DMS79 (cell line): ENCODE results near the gene SNW1.
"Not testable (repeated sequence)": the region's sequence is repeated elsewhere in the genome, so short reads cannot be mapped to it uniquely, and the experiment has no call there.

ENCODE experiments used
- DNase-seq: peaks from one replicate; lab custom pipeline; 2025; lab: John Stamatoyannopoulos, UW

The SNW1 gene

DNA sequence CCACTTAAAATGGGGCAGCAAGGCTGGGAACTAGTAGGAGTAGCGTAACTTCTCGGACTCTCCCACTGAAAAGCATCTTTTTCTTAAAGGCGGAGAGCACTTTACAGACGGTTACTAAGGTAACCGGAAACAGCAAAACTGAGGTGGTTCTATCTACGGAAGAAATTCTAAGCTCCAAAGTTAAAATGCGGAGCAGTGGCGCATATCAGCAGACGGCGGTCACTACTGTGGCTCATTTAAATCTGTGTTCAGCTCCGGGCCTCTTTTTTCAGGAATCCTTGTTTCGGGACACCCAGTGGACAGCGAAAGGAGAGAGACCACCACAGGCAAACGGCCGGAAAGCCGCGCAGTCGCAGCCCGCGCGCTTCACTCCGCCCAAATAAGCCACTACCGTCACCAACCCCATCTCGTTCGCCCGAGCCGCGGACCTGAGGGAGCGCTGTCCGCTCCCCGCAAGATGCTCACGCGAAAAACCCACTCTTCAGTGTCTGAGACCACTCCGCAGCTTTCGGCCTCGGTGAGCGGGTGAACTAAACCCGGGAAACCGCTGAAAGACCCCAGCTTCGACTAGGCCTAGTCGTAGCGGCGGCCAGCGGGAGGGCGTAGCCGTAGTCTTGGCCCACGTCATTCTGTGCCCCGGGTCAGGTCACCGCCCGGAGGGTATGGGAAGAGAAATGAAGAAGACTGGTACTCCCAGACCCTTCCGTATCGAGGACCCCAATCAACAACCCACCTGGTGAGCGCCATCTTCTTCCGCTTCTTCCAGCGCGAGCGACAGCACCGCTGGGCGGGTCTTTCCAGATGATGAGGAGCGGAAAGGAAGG lies at the start of gene SNW1:
Gene SNW1, minus strand, starts transcription at position 776 of the 824 bp plus-strand sequence. Its CDS starts 29 bp downstream, at position 747.
- peak; percentile 99 for DNase-seq

DNA sequence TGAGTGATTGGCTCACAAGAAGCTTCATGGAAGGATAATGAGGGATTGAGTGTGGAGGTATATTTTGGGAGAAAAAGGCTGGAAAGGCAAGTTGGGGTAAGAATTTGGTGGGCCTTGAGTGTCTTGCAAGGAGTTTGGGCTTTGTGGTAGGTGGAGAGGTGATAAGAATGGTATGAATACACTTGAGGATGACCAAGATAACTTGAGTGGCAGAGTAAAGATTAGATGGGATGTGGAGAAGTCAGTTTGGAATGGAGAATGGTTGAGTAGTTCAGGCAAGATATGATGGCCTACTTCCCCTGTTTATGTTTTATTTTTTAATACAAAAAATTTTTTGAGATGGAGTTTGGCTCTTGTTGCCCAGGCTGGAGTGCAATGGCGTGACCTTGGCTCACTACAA lies 48.1 kb upstream of the SNW1 start:
- no peak for DNase-seq

DNA sequence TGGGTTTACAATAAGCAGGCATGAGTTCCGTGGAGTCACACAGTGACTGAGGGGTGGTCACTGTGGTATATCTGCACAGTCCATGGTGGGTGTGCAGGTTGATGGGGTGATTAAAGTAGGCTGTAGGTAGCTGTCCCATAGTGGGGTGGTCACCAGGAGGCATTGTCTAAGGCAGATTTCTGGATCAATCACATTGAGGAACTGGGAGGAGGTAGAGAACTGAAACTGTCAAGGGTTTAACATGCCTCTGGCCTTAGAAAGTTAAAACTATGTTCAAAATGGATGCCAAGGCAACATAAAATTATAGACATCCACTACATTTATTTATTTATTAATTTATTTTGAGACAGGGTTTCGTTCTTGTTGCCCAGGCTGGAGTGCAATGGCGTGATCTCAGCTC lies 47.3 kb upstream of the SNW1 start:
- no peak for DNase-seq

GRCh38 chr14:77805706-77806105 lies 44.8 kb upstream of the SNW1 start:
- no peak for DNase-seq

DNA sequence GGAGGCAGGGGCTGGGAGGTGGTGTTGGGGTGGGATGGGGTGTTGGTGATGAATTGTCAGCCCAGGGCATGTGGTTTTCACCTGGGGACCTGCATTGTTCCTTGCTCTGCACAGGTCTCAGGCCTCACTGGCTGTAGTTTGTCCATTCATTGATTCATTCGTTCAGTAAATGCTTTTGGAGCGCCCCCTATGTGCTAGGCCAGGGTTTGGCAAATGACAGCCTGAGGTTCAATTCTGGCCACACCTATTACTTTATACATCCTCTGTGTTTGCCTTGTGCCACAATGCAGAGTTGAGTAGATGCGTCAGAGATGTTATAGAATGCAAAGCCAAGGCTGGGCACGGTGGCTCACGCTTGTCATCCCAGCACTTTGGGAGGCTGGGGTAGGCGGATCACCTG lies 43.6 kb upstream of the SNW1 start:
- DNase-seq: no peak

- no peak for DNase-seq
Measured at GRCh38 chr14:77800814-77801213, 39.9 kb upstream of the SNW1 start.

DNA sequence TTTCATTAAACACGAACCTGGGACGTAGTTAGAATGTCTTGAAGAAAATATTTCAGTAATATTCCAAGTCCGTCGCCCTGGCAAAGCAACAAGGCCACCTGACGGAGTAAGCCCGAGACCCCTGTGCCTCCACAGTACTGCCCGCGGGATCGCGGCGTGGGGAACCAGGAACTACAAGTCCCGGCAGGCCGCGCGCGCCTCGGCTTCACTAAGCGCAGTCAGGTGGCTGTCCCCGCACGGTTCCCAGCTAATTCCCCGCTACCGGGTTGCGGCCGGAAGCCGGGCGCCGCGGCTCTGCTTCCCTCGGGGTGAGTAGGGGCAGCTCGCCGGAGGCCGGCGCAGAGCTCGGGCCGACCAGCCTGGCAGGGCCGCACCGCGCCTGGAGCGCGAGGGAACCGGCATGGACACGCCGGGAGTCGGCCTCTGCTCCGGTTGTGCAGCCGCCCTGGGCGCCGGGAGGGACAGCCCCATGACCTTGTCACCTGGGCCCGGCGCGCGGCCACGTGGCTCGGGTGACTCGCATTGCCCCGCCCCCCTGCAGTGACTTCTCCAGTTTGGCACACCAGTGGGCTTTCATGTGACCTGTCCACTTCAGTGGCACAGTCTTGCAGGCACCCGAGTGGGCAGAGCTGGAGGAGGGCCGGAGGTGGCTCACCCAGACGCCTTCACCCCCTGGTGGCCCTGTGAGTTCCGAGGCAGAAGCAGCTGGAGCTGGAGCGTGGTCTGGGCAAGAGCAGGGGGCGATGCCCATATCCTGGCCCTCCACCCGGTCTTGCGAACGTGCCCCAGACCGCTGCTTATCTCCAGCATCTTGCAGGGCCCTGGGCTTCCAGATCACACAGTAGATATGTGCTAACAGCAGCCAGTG lies 39.1 kb upstream of the SNW1 start, which contains the start of gene ADCK1:
Gene ADCK1, plus strand, starts transcription at position 247 of the 868 bp plus-strand sequence. CDS start 18,870 bp downstream, outside the sequence.
- peak; percentile 74 for DNase-seq

DNA sequence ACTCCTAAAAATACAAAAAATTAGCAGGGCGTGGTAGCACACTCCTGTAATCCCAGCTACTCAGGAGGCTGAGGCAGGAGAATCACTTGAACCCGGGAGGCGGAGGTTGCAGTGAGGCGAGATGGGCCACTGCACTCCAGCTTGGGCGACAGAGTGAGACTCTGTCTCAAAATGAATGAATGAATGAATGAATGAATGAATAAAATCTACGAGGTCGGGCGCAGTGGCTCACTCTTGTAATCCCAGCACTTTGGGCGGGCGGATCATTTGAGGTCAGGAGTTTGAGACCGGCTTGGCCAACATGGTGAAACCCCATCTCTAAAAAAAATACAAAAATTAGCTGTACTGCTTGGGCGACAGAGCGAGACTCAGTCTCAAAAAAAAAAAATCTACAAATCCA lies 38.5 kb upstream of the SNW1 start:
- DNase-seq: not testable (repeated sequence)

GRCh38 chr14:77794357-77794756 lies 33.4 kb upstream of the SNW1 start:
- DNase-seq: no peak

DNA sequence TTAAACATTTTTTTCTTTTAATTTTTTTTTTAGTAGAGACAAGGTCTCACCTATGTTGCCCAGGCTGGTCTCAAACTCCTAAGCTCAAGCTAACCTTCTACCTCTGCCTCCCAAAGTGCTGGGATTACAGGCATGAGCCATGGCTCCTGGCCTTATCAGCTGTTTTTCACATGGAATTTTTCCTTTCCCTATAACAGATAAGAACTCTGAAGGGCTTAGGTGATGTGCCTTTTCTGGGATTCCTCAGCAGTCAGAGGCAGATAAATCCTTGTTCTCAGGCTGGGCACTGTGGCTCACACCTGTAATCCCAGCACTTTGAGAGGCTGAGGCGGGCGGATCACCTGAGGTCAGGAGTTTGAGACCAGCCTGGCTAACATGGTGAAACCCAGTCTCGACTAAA lies 32.3 kb upstream of the SNW1 start:
- DNase-seq: not testable (repeated sequence)

GRCh38 chr14:77791225-77791600 lies 30.3 kb upstream of the SNW1 start:
- DNase-seq: no peak

DNA sequence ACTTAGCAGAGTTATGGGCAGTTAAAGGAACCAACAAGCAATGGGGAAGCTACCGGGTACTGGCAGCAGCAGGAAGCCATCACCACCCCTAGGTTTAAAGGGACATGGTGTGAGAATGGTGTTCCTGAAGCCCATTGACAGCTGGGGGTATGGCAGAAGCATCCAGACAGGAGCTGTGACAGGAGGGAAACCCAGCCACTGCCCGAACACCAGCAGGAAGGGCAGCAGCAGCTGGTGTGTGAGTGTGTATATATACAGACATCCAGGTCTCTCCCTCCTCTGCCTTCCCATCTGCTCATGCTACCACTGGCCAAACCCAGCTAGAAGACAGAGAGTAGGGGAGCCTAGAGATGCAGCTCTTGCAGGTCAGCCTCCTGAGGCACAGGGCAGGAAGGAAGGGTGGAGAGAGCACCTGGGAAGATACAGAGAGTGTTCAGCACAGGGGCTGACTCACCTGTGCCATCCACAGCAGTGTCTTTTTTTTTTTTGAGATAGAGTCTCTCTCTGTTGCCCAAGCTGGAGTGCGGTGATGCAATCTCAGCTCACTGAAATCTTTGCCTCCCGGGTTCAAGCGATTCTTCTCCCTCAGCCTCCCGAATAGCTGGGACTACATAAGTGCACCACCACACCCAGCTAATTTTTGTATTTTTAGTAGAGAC lies 29.7 kb upstream of the SNW1 start:
- no peak for DNase-seq

GRCh38 chr14:77786148-77786547 lies 25.2 kb upstream of the SNW1 start:
- DNase-seq: no peak

GRCh38 chr14:77782202-77782601 lies 21.2 kb upstream of the SNW1 start:
- DNase-seq: no peak

DNA sequence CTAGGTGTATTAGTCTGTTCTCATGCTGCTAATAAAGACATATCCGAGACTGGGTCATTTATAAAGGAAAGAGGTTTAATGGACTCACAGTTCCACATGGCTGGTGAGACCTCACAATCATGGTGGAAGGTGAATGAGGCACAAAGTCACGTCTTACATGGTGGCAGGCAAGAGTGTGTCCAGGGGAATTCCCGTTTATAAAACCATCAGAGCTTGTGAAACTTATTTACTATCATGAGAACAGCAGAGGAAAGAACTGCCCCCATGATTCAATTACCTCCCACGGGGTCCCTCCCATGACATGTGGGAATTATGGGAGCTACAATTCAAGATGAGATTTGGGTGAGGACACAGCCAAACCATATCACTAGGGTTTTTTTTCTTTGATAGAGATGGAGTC lies 13.0 kb upstream of the SNW1 start:
- not testable (repeated sequence) for DNase-seq

DNA sequence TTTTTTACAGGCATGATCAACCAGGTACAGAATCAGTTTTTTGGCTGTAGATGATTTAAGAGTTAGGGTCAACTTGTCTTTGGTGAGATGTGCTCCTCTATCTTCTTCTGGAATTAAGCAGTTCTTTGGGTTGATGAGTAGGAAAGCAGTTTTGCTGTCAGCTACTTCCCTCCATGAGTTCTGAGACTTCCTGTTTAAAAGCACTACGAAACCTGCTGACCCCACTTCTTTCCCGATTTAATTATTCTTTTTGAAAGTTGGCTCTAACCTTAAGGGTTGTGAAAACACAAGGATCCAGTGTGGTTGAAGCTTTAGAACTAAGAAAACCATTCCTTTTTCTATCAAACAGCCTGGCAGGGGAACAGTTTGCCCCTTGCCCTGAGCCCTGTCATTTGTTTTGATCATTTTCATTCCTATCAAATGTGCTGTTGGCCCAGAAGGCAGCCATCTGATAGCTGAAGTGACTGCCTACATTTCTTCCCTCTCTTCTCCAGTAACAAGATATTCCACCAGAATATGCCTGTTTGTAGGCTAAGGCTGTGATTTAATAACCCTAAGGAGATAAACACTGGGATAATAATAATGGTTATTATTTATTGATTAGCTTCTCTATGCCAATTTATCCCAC lies 7.6 kb upstream of the SNW1 start:
- DNase-seq: not testable (repeated sequence)

DNA sequence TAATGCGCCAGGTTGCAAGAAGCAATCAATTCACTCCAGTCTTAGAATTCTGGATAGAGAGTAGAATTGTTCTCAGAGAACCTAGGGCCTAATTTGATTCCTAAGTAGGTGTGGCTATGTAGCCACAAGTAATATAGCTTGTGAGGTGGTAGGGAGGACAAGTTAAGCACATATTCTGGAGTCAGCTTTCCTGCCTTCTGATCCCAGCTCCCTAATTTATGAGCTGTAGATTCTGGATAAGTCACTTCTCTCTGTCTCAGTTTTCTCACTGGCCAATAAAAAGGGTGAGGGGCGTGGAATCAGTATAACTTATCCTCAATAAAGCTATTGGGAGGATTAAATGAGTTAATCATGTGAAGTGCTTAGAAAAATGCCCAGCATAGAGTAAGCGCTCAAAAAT lies 3.0 kb upstream of the SNW1 start:
- DNase-seq: no peak

GRCh38 chr14:77763316-77763715 lies 2.4 kb upstream of the SNW1 start:
- no peak for DNase-seq

- DNase-seq: peak; percentile 35
Measured at GRCh38 chr14:77761205-77761931, 412 bp upstream of the SNW1 start.

DNA sequence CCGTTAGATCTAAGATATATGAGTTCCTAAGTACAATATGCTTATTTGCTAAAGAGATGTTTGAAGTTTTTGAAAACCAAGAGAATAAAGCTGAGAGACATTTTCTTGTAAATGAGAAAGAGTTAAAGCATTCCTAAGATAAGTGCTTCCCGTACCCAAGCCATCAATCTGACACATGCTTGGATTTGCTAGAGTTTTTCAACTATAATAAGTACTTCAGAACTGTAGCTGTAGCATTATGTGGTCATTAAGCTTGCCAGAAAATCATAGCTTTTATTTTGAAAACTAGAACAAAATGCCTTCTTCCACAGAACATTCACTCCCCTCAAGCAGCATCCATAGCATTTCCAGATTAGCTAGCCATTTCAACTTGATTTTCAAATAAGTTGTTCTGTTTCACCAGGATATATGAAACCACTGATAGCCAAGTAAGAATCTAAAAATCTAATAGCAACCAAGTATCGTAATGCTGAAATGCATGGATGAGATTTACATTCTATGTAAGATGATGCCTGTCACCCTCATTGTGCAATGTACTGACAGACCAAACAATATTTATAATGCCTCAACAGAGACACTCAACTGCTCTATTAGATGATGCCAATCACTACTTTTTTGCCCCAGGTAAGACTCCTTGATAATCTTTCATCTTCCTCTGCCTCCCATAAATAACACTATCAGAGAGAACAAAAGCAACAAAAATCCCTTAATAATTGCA lies 8.0 kb downstream of the SNW1 start:
- no peak for DNase-seq

DNA sequence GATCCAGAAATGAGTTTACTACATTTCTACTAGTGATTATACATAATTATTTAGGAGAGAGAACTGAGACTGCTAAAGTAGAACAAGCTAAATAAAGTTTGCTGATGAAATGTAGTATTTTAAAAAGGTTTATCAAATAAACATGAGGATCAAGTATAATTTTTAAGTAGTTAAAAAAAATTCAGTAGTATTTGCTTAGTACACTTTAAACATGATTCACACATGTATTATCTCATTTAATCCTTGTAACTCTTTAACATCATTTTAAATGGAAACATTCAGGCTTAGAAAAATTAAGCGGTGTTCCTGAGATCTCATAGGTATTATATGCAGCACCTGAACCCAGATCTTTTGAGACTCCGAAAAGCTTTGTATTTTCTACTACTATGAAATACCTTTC lies 8.7 kb downstream of the SNW1 start:
- DNase-seq: no peak
